ENCODE measurements around the gene RDH11.

Gene RDH11

GRCh38 chr14:67695394-67695949 lies at the start of gene RDH11:
Gene RDH11, minus strand, starts transcription at chr14:67695764. Its CDS starts 61 bp downstream, at chr14:67695703.
- Histone ChIP-seq H3K4me1 (ENCODE audit: control insufficient read depth in 2 of 2, insufficient read depth in 2 of 2, low read length in 2 of 2) (peaks cover 8 to 9% of the 10 kb centered on the region in 2 donors), H3K36me3 (ENCODE audit: control insufficient read depth in 2 of 2, insufficient read depth in 2 of 2, low read length in 2 of 2) (peaks cover 9 to 13% of the 10 kb centered on the region in 2 donors), H3K4me3 (ENCODE audit: low read length in 2 of 2) (peak within 1 kb of the TSS; percentile 90 to 94), H3K27ac (ENCODE audit: low read depth in 2 of 2, low read length in 2 of 2) (peak within 1 kb of the TSS; percentile 81 to 92), H3K27me3 (ENCODE audit: control insufficient read depth in 2 of 2, insufficient read depth in 2 of 2, low read length in 2 of 2) (no peaks in the 10 kb centered on the region), H3K9me3 (ENCODE audit: control insufficient read depth in 2 of 2, low read length in 2 of 2) (no peaks in the 10 kb centered on the region), H3K9ac (ENCODE audit: low read depth in 1 of 2, low read length in 2 of 2) (peak within 1 kb of the TSS; percentile 82 to 88)

DNA sequence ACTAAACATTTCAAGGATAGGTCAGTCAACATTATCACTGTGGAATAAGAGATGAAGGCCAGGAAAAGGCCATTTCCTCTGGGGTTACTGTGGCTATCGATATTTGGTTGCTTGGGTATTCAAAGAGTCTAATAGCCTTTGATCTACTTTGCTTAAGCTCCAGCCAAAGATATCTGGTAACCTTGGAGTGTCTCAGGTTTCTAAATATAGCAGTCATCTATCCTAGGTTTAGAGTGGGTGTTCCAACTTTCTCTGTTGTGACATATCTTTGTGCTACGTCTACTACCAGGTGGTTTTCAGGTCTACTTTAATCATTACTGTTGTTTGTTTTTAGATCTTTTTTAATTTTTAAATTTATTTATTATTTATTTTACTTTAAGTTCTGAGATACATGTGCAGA lies 48.5 kb upstream of the RDH11 start:
- no peak overlapping the region for H3K9ac ChIP-seq (ENCODE audit: low read depth in 1 of 2, low read length in 2 of 2)
- peaks cover 9 to 15% of the 10 kb centered on the region in 2 donors for H3K36me3 ChIP-seq (ENCODE audit: control insufficient read depth in 2 of 2, insufficient read depth in 2 of 2, low read length in 2 of 2)
- H3K27ac ChIP-seq (ENCODE audit: low read depth in 2 of 2, low read length in 2 of 2) = no peak overlapping the region
- H3K4me3 ChIP-seq (ENCODE audit: low read length in 2 of 2) = no peak overlapping the region
- H3K27me3 ChIP-seq (ENCODE audit: control insufficient read depth in 2 of 2, insufficient read depth in 2 of 2, low read length in 2 of 2) = no peaks in the 10 kb centered on the region
- peaks cover 1 to 5% of the 10 kb centered on the region in 2 donors for H3K4me1 ChIP-seq (ENCODE audit: control insufficient read depth in 2 of 2, insufficient read depth in 2 of 2, low read length in 2 of 2)
- H3K9me3 ChIP-seq (ENCODE audit: control insufficient read depth in 2 of 2, low read length in 2 of 2) = no peaks in the 10 kb centered on the region

DNA sequence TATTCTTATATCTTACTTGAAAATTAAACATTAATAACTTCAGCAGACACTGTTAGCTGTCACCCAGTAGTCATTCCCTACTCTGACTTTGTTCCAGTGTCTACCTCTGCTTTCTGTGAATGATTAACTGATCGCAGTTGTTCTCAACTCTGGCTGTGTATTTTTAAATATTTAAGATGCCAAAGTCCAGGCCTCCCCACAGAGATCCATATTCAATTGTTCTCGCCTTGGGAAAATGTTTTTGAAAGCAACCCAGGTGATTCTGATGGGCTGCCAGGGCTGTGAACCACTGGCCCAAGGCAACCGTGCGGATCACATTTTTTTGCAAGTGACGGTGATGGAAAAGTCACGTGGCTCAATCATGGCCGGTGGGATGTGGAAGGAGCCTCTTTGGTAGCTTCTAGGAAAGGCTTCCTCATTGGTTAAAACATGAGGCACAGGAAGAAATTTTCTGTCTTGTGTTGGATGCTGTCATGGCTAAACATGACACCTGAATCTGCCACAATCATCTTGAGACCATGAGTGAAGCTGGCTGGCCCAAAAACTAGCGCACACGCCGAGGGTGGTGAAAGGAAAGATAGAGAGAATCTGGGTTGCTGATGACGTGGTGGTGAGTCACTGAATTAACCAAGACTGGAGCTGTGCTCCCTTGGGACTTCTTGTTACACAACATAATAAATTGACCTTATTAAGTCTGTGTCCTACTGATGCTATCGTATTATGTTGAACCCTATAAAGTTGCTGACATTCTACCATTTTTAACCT lies 43.4 kb upstream of the RDH11 start:
- Histone ChIP-seq H3K36me3 (ENCODE audit: control insufficient read depth in 2 of 2, insufficient read depth in 2 of 2, low read length in 2 of 2) (no peaks in the 10 kb centered on the region), H3K9me3 (ENCODE audit: control insufficient read depth in 2 of 2, low read length in 2 of 2) (no peaks in the 10 kb centered on the region), H3K4me3 (ENCODE audit: low read length in 2 of 2) (peak overlapping the region; percentile 43 to 49), H3K27ac (ENCODE audit: low read depth in 2 of 2, low read length in 2 of 2) (peak overlapping the region; percentile 45 to 66), H3K4me1 (ENCODE audit: control insufficient read depth in 2 of 2, insufficient read depth in 2 of 2, low read length in 2 of 2) (peaks cover 5 to 15% of the 10 kb centered on the region in 2 donors), H3K27me3 (ENCODE audit: control insufficient read depth in 2 of 2, insufficient read depth in 2 of 2, low read length in 2 of 2) (no peaks in the 10 kb centered on the region), H3K9ac (ENCODE audit: low read depth in 1 of 2, low read length in 2 of 2) (no peak overlapping the region)

DNA sequence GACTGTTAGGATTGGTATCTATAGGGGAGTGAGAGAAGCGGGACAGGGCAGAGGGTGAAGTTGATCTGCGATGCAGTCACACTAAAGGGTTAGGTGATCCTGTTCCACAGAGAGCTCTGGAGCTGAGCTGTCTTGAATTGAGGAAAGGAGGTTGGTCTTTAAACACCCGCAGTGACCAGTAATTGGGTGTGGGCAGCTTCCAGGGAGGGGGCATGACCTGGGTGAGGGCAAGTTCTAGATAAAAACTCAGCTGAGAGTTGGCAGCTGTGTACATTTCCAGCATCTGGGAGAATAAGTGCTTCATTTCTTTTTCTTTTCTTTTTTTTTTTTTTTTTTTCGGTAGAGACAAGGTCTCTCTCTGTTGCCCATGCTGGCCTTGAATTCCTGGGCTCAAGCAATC lies 41.2 kb upstream of the RDH11 start:
- H3K9me3 ChIP-seq (ENCODE audit: control insufficient read depth in 2 of 2, low read length in 2 of 2) = no peaks in the 10 kb centered on the region
- no peak overlapping the region for H3K4me3 ChIP-seq (ENCODE audit: low read length in 2 of 2)
- H3K27ac ChIP-seq (ENCODE audit: low read depth in 2 of 2, low read length in 2 of 2) = no peak overlapping the region
- no peaks in the 10 kb centered on the region for H3K27me3 ChIP-seq (ENCODE audit: control insufficient read depth in 2 of 2, insufficient read depth in 2 of 2, low read length in 2 of 2)
- no peak overlapping the region for H3K9ac ChIP-seq (ENCODE audit: low read depth in 1 of 2, low read length in 2 of 2)
- peaks cover 5 to 15% of the 10 kb centered on the region in 2 donors for H3K4me1 ChIP-seq (ENCODE audit: control insufficient read depth in 2 of 2, insufficient read depth in 2 of 2, low read length in 2 of 2)
- H3K36me3 ChIP-seq (ENCODE audit: control insufficient read depth in 2 of 2, insufficient read depth in 2 of 2, low read length in 2 of 2) = no peaks in the 10 kb centered on the region

DNA sequence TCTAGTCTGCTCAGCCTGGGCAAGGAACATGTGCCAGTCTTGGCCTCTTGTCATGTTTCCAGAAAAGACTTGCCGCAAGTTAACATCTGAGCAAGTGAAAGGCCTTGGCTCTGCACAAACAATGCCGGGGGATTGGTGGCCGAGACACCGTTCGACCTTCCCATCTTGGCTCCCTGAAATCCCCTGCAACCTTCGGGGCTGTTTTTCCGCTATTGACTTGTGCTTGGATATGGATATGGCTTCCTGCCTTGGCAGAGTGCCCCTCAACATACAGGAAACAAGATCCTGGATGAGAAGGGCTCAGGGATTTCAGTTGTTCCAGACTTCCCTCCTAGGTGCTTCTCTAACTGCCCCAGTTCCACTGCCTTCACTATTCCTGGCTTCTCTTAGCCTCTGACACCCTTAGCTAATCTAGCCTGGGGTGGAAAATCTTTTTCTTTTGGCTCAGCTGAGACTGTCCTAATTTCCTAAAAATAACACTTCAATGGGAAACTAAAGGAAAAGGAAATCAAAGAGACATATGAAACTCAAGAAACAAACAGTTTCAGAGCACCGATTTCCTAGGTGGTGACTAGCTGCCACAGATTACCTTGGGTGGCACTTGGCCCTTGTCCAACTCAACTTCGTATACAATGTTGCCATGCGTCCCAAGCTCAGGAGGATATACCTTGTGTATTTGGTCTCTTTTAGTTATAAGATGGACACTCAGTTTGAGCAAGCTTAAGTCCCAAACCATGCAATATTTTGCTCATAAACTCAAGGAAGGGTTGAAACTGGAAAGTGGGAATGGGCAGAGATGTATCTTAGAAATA lies 40.0 kb upstream of the RDH11 start:
- Histone ChIP-seq H3K4me3 (ENCODE audit: low read length in 2 of 2) (no peak overlapping the region), H3K4me1 (ENCODE audit: control insufficient read depth in 2 of 2, insufficient read depth in 2 of 2, low read length in 2 of 2) (peaks cover 5 to 15% of the 10 kb centered on the region in 2 donors), H3K27ac (ENCODE audit: low read depth in 2 of 2, low read length in 2 of 2) (no peak overlapping the region), H3K9ac (ENCODE audit: low read depth in 1 of 2, low read length in 2 of 2) (no peak overlapping the region), H3K9me3 (ENCODE audit: control insufficient read depth in 2 of 2, low read length in 2 of 2) (no peaks in the 10 kb centered on the region), H3K27me3 (ENCODE audit: control insufficient read depth in 2 of 2, insufficient read depth in 2 of 2, low read length in 2 of 2) (no peaks in the 10 kb centered on the region), H3K36me3 (ENCODE audit: control insufficient read depth in 2 of 2, insufficient read depth in 2 of 2, low read length in 2 of 2) (no peaks in the 10 kb centered on the region)

- Histone ChIP-seq H3K9ac (ENCODE audit: low read depth in 1 of 2, low read length in 2 of 2) (no peak overlapping the region), H3K4me3 (ENCODE audit: low read length in 2 of 2) (no peak overlapping the region), H3K27ac (ENCODE audit: low read depth in 2 of 2, low read length in 2 of 2) (no peak overlapping the region), H3K36me3 (ENCODE audit: control insufficient read depth in 2 of 2, insufficient read depth in 2 of 2, low read length in 2 of 2) (no peaks in the 10 kb centered on the region), H3K27me3 (ENCODE audit: control insufficient read depth in 2 of 2, insufficient read depth in 2 of 2, low read length in 2 of 2) (no peaks in the 10 kb centered on the region), H3K4me1 (ENCODE audit: control insufficient read depth in 2 of 2, insufficient read depth in 2 of 2, low read length in 2 of 2) (peaks cover 5 to 16% of the 10 kb centered on the region in 2 donors), H3K9me3 (ENCODE audit: control insufficient read depth in 2 of 2, low read length in 2 of 2) (no peaks in the 10 kb centered on the region)
These were observed 39.1 kb upstream of the RDH11 start for GRCh38 chr14:67734675-67735074.

GRCh38 chr14:67733616-67734015 lies 38.1 kb upstream of the RDH11 start:
- H3K9ac ChIP-seq (ENCODE audit: low read depth in 1 of 2, low read length in 2 of 2) = no peak overlapping the region
- H3K36me3 ChIP-seq (ENCODE audit: control insufficient read depth in 2 of 2, insufficient read depth in 2 of 2, low read length in 2 of 2) = no peaks in the 10 kb centered on the region
- H3K4me3 ChIP-seq (ENCODE audit: low read length in 2 of 2) = no peak overlapping the region
- no peaks in the 10 kb centered on the region for H3K9me3 ChIP-seq (ENCODE audit: control insufficient read depth in 2 of 2, low read length in 2 of 2)
- H3K27ac ChIP-seq (ENCODE audit: low read depth in 2 of 2, low read length in 2 of 2) = no peak overlapping the region
- no peaks in the 10 kb centered on the region for H3K27me3 ChIP-seq (ENCODE audit: control insufficient read depth in 2 of 2, insufficient read depth in 2 of 2, low read length in 2 of 2)
- peaks cover 4 to 14% of the 10 kb centered on the region in 2 donors for H3K4me1 ChIP-seq (ENCODE audit: control insufficient read depth in 2 of 2, insufficient read depth in 2 of 2, low read length in 2 of 2)

DNA sequence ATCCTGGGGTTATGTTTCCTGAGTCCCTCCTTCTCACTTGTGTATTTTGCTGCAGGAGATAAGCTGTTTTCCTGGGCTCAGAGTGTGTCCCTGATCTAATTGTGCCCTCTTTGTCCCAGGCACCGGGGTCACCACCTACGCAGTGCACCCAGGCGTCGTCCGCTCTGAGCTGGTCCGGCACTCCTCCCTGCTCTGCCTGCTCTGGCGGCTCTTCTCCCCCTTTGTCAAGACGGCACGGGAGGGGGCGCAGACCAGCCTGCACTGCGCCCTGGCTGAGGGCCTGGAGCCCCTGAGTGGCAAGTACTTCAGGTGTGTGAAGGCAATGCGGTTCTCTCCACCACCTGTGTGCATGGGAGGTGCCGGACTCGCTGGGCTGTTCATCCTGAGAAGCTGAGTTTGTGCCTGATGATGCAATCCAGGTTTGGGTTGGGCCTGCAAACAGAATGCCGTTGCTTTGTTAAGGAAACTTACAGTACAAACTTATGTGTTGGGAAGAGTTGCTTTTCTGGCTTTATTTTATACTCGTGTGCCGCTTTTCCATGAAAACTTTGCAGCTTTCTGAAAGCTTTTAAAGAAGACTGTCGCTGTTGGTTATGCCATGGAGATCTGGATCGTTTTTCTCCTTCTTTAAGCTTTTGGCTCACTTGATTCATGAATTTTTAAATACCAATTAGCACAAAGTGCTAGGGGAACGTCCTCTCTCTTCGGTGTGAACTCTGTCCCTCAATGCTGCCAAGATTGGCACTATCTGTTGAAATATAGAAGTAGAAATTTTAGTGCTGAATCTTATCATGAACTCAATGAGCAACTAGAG lies 33.7 kb upstream of the RDH11 start:
- H3K4me1 ChIP-seq (ENCODE audit: control insufficient read depth in 2 of 2, insufficient read depth in 2 of 2, low read length in 2 of 2) = peaks cover 4 to 7% of the 10 kb centered on the region in 2 donors
- peak overlapping the region in 1 of 2 donors; percentile 43 for H3K9ac ChIP-seq (ENCODE audit: low read depth in 1 of 2, low read length in 2 of 2)
- H3K27ac ChIP-seq (ENCODE audit: low read depth in 2 of 2, low read length in 2 of 2) = peak overlapping the region; percentile 0 to 8
- no peaks in the 10 kb centered on the region for H3K27me3 ChIP-seq (ENCODE audit: control insufficient read depth in 2 of 2, insufficient read depth in 2 of 2, low read length in 2 of 2)
- H3K36me3 ChIP-seq (ENCODE audit: control insufficient read depth in 2 of 2, insufficient read depth in 2 of 2, low read length in 2 of 2) = no peaks in the 10 kb centered on the region
- H3K4me3 ChIP-seq (ENCODE audit: low read length in 2 of 2) = no peak overlapping the region
- H3K9me3 ChIP-seq (ENCODE audit: control insufficient read depth in 2 of 2, low read length in 2 of 2) = no peaks in the 10 kb centered on the region

DNA sequence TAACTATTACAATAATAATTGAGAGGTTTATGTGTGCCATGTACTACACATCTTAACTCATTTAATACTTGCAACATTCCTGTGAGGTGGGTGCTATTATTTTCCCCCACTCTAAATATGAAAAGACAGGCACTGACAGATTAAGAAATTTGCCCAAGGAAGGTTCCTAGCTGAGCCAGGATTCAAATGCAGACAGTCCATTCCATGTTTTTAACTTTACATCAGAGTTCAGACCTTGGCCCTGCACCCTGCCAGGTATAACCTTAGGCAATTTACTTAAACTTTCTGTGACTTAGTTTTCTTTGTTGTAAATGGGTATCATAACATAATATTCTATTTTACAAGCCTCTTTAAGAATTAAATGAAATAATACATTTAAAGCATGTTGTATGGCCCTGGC lies 32.7 kb upstream of the RDH11 start:
- no peak overlapping the region for H3K9ac ChIP-seq (ENCODE audit: low read depth in 1 of 2, low read length in 2 of 2)
- H3K27ac ChIP-seq (ENCODE audit: low read depth in 2 of 2, low read length in 2 of 2) = no peak overlapping the region
- peaks cover 4 to 7% of the 10 kb centered on the region in 2 donors for H3K4me1 ChIP-seq (ENCODE audit: control insufficient read depth in 2 of 2, insufficient read depth in 2 of 2, low read length in 2 of 2)
- no peaks in the 10 kb centered on the region for H3K27me3 ChIP-seq (ENCODE audit: control insufficient read depth in 2 of 2, insufficient read depth in 2 of 2, low read length in 2 of 2)
- H3K36me3 ChIP-seq (ENCODE audit: control insufficient read depth in 2 of 2, insufficient read depth in 2 of 2, low read length in 2 of 2) = no peaks in the 10 kb centered on the region
- H3K4me3 ChIP-seq (ENCODE audit: low read length in 2 of 2) = no peak overlapping the region
- no peaks in the 10 kb centered on the region for H3K9me3 ChIP-seq (ENCODE audit: control insufficient read depth in 2 of 2, low read length in 2 of 2)

All from mucosa of rectum (tissue), 2 donors.